Placental epithelial cell (primary cell): ENCODE results near the gene ADM2. TPM values are rescaled to one million over a fixed set of nuclear protein-coding genes. Genes with fewer than 3 reads are reported as not detected.

Source experiments
- total RNA-seq: library from RNA; depleted of rRNA; stranded (reverse); fragments of >200 nt; gene quantifications from 2 replicates; pipeline ENCODE4 v1.2.3, GENCODE V29; 2012

The ADM2 gene, protein sequence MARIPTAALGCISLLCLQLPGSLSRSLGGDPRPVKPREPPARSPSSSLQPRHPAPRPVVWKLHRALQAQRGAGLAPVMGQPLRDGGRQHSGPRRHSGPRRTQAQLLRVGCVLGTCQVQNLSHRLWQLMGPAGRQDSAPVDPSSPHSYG
- 0.79 and 2.1 TPM in 2 replicates for total RNA-seq

DNA sequence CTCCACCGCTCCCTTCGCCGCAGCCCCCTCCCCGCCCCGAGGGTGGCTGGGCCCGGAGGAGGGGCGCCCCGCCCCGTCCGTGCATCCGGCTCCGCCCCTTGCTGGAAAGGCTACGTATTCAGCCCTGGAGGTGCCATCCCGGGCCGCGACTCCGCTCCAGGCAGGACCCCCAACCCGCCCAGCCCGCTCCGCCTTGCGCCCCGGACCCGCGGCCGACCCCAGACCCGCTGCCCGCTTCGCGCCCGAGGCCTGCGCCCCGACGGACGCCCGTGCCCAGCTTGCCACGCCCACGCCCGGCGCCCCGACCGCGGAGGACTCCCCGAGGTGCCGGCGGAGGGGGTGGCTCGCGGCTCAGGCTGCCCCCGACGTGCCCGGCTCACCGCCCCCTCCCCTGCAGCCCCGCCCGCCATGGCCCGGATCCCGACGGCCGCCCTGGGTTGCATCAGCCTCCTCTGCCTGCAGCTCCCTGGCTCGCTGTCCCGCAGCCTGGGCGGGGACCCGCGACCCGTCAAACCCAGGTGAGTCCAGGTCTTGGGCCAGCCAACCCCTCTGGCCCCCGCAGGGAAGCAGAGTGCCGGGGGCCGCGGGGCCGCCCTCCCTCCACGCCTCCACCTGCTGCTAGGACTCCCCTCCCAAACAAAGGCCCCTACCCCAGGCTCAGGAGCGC is at the start of gene ADM2:
Gene ADM2 (plus strand): TSS at position 104 of the 667 bp plus-strand sequence. CDS start 305 bp downstream, at position 409.

DNA sequence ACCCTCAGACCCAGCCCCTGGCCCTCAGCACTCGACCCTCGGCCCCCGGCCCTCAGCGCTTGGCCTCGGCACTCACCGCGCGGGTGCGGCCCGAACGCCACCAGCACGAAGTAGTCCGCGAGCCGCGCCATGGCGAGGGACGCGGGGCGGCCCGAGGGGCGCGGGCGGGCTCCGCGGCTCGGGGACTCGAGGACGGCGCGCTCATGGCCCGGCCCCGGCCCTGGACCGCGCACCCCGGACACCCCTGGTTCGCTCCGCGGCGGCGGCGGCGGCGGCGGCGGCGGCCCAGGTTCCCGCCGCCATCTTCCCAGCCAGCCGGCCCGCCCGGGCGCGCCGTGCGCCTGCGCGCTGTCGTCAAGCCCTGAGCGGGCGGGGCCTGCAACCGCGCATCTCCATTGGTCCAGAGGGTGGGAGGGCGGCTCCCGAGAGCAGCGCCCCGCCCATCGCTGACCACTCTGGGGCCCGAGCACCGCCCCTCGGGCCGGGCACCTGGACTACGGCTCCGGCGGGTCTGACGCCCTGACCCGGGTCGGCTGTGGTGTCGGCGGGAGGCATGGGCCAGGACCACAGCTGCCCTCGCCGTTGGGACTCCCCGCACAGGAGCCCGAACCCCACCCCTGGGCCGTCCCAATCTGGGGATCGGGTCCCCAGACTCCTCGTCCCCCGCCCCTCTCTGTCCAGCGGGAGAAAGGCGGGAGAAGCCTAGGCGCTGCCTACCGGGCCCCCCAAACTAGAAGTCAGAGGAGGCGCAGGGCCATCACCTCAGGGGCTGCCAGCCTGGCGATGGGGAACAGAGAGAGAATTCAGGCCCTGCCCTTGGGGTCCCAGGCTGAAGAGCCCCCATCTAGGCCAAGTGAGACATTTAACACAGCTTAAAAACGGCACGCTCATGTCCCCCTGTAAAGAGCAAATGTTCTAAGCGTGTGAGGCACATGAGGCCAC is 6.4 kb upstream of the ADM2 start, which contains the start of gene SBF1:
Gene SBF1 (minus strand): TSS at position 326 of the 942 bp plus-strand sequence. CDS start 195 bp downstream, at position 131.

DNA sequence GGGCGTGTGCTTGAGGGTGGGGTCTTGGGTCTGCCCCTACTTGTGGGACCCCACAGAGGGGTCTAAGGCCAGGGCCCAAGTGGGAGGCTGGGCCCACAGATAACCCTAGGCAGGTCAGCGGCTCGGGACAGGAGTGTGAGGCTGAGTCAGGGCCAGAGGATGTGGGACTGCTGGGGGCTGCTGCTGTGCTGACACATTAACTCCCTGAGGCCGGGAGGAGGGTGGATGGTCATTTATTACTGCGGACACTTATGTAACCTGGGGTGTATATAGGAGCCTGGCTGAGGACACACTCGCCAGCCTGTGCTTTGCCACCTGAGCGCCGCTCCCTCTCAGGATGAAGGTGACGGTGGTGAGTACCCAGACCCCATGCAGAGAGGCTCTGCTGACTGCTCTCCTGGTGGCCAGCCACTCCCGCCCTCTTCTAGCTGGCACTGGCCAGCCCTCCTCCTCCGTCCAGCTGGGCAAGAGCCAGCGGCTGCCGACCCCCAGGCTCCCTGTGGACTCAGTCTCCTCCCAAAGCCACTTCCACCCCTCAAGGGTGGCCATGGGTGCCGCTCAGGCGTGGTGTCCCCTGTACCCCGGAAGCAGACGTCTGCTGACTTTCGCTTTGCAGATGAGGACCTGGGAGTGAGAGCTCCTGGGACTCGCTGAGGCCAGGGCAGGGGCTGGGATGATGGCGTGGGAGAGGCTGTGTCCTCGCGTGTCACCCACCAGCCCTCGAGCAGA is 5.4 kb downstream of the ADM2 start, which contains the start of gene MIOX:
Gene MIOX (plus strand): TSS at position 299 of the 729 bp plus-strand sequence. CDS start 39 bp downstream, at position 338.

DNA sequence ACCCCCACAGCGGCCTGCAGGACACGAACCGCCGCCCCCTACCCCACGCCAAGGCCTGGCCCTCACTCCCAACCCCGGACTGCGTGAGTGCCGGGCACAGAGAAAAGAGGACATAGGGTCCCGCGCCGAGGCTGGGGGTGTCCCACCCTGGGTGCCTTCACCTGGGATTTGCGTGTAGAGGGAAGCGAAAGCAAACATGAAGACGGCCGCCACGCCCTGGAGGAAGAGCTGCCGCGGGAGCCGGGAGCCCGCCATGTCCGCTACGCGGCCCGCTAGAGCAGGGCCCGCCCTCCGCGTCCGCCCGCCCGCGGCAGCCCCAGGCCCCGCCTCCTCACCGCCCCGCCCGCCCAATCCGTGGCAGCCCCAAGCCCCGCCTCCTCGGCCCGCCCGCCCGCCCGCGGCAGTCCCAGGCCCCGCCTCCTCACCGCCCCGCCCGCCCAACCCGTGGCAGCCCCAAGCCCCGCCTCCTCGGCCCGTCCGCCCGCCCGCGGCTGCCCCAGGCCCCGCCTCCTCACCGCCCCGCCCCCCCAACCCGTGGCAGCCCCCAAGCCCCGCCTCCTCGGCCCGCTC is 26.2 kb downstream of the ADM2 start, which contains the start of gene LMF2:
Gene LMF2 (minus strand): TSS at position 282 of the 570 bp plus-strand sequence. CDS start 27 bp downstream, at position 255.

DNA sequence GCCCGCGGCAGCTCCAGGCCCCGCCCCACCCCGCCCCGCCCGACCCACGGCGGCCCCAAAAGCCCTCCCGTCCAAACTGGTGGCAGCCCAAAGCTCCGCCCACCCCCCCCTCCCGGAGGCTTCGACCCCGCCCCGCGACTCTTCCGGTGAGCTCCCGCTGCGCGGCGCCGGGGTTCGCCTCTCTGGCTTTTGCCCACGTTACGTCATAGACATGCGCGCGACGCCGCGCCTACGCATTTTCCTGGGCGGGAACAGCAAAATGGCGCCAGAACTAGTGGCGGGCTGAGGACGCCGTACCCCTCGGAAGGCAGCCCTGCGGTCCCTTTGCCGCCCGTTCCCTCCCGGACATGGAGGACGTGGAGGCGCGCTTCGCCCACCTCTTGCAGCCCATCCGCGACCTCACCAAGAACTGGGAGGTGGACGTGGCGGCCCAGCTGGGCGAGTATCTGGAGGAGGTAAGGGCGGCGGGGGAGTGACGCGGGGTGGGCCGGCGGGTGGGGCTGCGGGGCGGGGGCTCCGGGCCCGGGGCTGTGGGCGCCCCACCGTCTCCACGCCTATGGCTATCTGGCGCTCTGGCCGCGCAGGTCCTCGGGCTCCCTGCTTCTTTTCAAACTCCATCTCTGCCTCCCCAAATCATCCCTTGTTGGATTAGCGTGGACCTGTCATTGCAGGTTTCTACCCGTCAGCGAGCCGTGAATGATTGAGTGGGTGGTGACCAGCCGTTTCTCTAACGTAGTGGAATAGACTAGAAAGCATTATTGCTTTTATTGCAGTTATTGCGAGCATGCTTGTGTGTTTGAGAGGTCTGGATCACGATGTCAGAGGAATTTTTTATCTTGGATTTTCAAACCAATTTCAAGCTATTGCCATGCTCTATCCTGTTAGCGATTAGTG is 26.9 kb downstream of the ADM2 start, which contains the start of gene NCAPH2:
Gene NCAPH2 (plus strand): TSS at position 234 of the 894 bp plus-strand sequence. CDS start 114 bp downstream, at position 348.

DNA sequence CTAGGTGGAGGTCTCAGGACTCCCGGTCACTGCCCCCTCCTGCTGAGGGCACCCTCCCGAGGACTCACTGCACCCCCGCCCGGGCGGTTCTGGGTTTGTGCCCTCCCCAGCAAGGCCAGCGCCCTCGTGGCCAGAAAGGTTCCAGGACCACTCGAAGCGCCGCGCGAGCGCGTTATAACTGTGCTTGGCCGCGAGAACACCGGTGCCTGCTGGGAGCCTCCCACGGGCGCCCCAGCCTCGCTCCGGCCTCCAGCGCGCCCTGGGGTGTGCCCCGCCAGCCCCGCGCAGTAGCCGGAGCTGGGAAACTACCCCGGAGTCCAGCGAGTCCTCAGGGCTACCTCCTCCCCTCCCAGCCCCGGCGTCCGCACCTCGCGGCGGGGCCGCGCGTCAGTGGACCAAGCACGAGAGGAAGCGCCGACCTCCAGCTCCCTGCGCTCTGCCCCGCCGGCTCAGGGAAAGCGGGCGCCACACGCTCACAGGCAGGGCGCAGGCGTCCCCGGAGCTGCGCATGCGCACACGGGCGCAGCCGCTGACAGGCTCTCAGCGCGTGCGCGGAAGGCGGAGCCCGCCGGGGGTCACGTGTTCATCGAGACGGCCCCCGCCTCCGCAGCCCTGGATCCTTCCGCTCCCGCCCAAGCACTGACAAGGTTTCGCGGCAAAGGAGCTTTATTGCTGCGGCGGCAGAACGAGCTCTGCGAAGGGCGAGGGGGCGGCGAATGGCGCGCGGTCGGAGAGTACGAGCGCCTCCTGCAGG is 43.9 kb downstream of the ADM2 start, which contains the start of gene SCO2:
Gene SCO2 (minus strand): TSS at position 495 of the 754 bp plus-strand sequence. CDS start 1,187 bp downstream, outside the sequence.

DNA sequence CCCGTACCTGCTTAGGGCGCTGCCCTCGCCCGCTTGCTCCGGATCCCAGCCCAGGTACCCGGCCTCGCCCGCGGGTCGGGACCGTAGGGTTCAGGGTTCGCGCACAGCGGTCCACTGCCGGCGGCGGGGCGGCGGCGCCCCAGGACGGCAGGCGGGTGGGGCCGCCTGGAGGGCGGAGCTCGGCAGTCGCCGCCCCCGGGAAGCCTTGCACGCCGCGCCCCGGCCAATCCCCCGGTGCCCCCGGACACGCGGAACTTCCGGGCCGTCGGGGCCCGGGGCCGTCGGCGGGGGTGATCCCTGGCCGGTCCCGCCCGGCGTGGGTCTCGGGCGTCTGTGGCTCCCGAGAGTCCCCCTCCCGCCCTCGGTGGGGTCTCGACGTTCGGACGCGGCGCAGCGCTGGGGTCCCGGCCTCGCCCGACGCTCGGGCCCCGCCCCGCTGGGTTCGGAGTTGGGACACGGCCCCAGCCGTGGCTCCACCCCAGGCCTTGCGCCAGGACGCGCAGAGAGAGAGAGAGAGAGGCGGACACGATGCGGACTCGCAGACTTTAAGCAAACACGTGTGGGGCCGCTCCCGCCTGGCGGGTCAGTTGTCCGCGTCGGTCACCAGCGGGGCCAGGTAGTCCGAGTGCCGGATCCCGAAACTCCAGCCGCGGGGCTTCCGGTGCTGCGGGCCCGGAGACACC is 48.7 kb downstream of the ADM2 start, which contains the start of gene TYMP:
Gene TYMP (minus strand): TSS at position 116 of the 683 bp plus-strand sequence. CDS start 303 bp downstream, outside the sequence.

Other genes with a start within 250 kb of the ADM2 start
- 34.5 and 44.2 TPM in 2 replicates for gene TUBGCP6, start 236.5 kb upstream of the ADM2 start, total RNA-seq
- gene HDAC10, start 230.3 kb upstream of the ADM2 start, total RNA-seq = 28.7 and 34.9 TPM in 2 replicates
- 3.4 and 7.9 TPM in 2 replicates for gene MAPK12, start 219.9 kb upstream of the ADM2 start, total RNA-seq
- gene MAPK11, start 211.2 kb upstream of the ADM2 start, total RNA-seq = 2.3 and 2.7 TPM in 2 replicates
- 146 and 180 TPM in 2 replicates for gene PLXNB2, start 173.9 kb upstream of the ADM2 start, total RNA-seq
- gene DENND6B, start 154.5 kb upstream of the ADM2 start, total RNA-seq = 2.6 and 6.3 TPM in 2 replicates
- 64.7 and 65.6 TPM in 2 replicates for gene PPP6R2, start 138.2 kb upstream of the ADM2 start, total RNA-seq
- gene SBF1, start 6.5 kb upstream of the ADM2 start, total RNA-seq = 82.1 and 112 TPM in 2 replicates
- gene MIOX, start 5.3 kb downstream of the ADM2 start, total RNA-seq = not detected in 2 replicates
- 53.4 and 78.2 TPM in 2 replicates for gene LMF2, start 26.2 kb downstream of the ADM2 start, total RNA-seq
- 30.2 and 39.6 TPM in 2 replicates for gene NCAPH2, start 26.7 kb downstream of the ADM2 start, total RNA-seq
- gene SCO2, start 44.1 kb downstream of the ADM2 start, total RNA-seq = 2.4 and 3.3 TPM in 2 replicates
- gene TYMP, start 48.5 kb downstream of the ADM2 start, total RNA-seq = 27.8 and 100 TPM in 2 replicates
- gene KLHDC7B, start 64.4 kb downstream of the ADM2 start, total RNA-seq = 0.11 and 0.79 TPM in 2 replicates
- 0.79 TPM in 1 of 2 replicates, not detected in the other for gene SYCE3, start 81.4 kb downstream of the ADM2 start, total RNA-seq
- 1.7 and 3.9 TPM in 2 replicates for gene CPT1B, start 96.9 kb downstream of the ADM2 start, total RNA-seq
- gene CHKB, start 101.3 kb downstream of the ADM2 start, total RNA-seq = 34.7 and 41.6 TPM in 2 replicates
- gene MAPK8IP2, start 119.2 kb downstream of the ADM2 start, total RNA-seq = 0.39 and 0.54 TPM in 2 replicates
- gene ARSA, start 146.6 kb downstream of the ADM2 start, total RNA-seq = 32.8 and 37.3 TPM in 2 replicates
- 1.2 and 1.4 TPM in 2 replicates for gene SHANK3, start 191.3 kb downstream of the ADM2 start, total RNA-seq